ENCODE measurements around the gene HMCN1.

Gene HMCN1

DNA sequence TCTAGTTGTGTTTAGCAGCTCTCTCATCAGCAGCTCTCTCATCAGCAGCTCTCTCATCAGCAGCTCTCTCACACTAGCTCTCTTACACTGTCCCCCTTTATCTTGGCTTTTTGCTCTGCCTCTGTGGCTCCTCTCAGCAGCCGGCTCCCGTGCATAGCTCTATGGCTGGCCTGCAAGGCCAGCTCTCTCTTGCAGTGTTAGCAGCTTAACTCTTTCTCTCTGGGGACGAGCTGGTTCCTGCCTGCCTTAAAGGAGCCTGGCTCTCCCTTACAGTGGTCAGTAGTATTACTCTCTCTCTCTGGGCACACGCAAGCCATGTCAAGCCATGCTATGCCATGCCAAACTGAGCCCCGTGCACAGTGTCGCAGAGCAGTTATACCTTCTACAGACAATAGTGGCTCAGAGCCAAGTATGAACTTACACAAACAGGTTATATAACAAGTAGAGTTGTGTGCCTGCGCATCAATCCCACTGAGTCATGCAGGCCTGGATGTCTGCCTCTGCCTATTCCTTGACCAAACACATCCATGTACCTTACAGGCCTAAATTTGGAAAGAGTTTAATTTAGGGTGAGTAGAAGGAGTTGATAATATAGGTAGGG is 345.0 kb downstream of the HMCN1 start:
- H3K9ac ChIP-seq (ENCODE audit: low read depth, low read length) = no peak overlapping the region
- no peaks in the 10 kb centered on the region for H3K36me3 ChIP-seq (ENCODE audit: control insufficient read depth, insufficient read depth, low read length)
- H3K27ac ChIP-seq (ENCODE audit: low read depth, low read length) = no peak overlapping the region
- no peaks in the 10 kb centered on the region for H3K9me3 ChIP-seq (ENCODE audit: control insufficient read depth, insufficient read depth, low read length)
- H3K4me3 ChIP-seq (ENCODE audit: low read depth, low read length) = no peak overlapping the region
- no peaks in the 10 kb centered on the region for H3K27me3 ChIP-seq (ENCODE audit: control insufficient read depth, insufficient read depth, low read length)
- no peaks in the 10 kb centered on the region for H3K4me1 ChIP-seq (ENCODE audit: control insufficient read depth, insufficient read depth, low read length)

DNA sequence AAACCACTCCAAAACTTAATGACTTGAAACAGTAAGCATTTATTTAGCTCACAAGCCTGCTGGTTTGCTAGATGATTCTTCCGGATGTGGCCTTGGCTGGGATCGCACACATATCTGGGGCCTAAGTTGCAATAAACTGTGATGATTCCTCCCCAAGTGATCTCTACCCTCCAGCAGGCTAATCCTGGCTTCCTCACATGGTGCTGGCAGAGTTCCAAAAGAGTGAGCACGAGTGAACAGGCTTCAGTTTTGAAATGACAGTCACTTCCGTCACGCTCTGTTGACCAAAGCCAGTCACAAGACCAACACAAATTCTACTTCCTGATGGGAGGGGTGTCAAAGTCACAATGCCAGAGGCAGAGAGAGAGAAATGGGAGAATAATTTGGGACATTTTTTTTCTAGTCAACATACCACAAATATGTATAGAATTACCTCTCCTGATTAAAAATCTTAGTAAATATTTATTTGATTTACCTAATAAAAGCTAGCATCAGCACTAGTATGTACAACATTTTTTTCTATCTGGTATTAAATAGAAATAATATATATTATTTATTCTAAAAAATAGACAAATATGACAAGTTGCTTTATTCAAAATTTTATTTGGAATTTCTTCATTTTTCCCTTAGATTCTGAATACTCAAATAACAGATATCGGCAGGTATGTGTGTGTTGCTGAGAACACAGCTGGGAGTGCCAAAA is 348.2 kb downstream of the HMCN1 start:
- H3K36me3 ChIP-seq (ENCODE audit: control insufficient read depth, insufficient read depth, low read length) = no peaks in the 10 kb centered on the region
- no peaks in the 10 kb centered on the region for H3K27me3 ChIP-seq (ENCODE audit: control insufficient read depth, insufficient read depth, low read length)
- no peaks in the 10 kb centered on the region for H3K4me1 ChIP-seq (ENCODE audit: control insufficient read depth, insufficient read depth, low read length)
- H3K9ac ChIP-seq (ENCODE audit: low read depth, low read length) = no peak overlapping the region
- no peaks in the 10 kb centered on the region for H3K9me3 ChIP-seq (ENCODE audit: control insufficient read depth, insufficient read depth, low read length)
- no peak overlapping the region for H3K27ac ChIP-seq (ENCODE audit: low read depth, low read length)
- H3K4me3 ChIP-seq (ENCODE audit: low read depth, low read length) = no peak overlapping the region

DNA sequence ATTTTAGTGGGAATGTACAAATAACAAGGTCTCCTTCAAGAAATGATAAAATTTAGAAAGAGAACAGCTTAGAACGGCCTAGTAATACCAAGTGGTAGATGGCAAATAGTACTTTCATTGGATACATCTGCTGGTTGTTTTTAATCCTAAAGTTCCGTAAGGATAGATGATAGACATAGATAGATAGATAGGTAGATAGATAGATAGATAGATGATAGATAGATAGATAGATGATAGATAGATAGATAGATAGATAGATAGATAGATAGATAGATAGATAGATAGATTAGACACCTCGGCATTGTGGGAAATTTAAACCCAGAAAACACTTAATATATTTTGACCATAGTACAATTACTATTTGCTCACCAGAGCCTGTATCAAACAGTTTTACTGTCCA is 352.4 kb downstream of the HMCN1 start:
- Histone ChIP-seq H3K9ac (ENCODE audit: low read depth, low read length) (no peak overlapping the region), H3K27me3 (ENCODE audit: control insufficient read depth, insufficient read depth, low read length) (no peaks in the 10 kb centered on the region), H3K27ac (ENCODE audit: low read depth, low read length) (no peak overlapping the region), H3K4me1 (ENCODE audit: control insufficient read depth, insufficient read depth, low read length) (no peaks in the 10 kb centered on the region), H3K9me3 (ENCODE audit: control insufficient read depth, insufficient read depth, low read length) (no peaks in the 10 kb centered on the region), H3K36me3 (ENCODE audit: control insufficient read depth, insufficient read depth, low read length) (no peaks in the 10 kb centered on the region), H3K4me3 (ENCODE audit: low read depth, low read length) (no peak overlapping the region)

DNA sequence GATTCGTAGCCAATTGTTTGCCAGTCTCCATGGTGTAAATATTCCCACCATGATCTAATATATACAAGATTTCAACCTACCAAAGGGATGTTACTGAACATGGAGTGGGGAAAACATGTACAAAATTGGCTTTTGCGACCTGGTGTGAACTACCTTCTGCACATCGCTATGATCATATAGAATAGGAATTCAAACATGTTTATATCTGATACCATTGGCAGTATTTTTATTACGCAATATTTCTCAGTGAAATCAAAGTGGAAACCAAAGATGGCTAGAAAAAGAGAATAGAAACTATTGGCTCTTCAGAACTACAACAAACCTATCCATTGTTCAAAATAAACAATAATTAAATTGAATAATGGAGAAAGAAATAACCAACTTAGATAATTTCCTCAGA is 355.7 kb downstream of the HMCN1 start:
- Histone ChIP-seq H3K27ac (ENCODE audit: low read depth, low read length) (no peak overlapping the region), H3K4me1 (ENCODE audit: control insufficient read depth, insufficient read depth, low read length) (peaks cover 14% of the 10 kb centered on the region; the same call in 1 of the 2 replicates), H3K4me3 (ENCODE audit: low read depth, low read length) (no peak overlapping the region), H3K9ac (ENCODE audit: low read depth, low read length) (no peak overlapping the region), H3K36me3 (ENCODE audit: control insufficient read depth, insufficient read depth, low read length) (no peaks in the 10 kb centered on the region), H3K9me3 (ENCODE audit: control insufficient read depth, insufficient read depth, low read length) (no peaks in the 10 kb centered on the region), H3K27me3 (ENCODE audit: control insufficient read depth, insufficient read depth, low read length) (no peaks in the 10 kb centered on the region)

DNA sequence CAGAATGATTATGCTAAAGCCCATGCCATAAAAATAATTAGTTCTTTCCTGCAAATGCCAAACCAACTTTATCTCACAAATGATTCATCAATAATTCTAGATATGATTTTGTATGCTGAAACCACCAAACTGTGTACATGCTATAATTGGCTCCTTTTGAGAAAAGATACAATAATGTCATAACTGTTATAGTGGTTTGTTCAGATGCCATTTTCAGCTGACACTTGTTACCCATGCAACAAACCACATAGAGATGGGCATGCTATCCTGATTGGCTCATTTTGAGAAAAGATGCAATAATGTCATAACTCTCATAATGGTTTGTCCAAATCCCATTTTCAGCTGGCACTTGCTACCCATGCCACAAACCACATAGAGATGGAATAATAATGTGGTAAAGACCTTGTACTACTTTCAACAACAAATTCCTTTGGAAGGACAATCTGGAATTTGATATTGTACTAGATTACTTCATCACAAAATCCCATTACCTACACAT is 357.1 kb downstream of the HMCN1 start:
- H3K9me3 ChIP-seq (ENCODE audit: control insufficient read depth, insufficient read depth, low read length) = no peaks in the 10 kb centered on the region
- H3K4me3 ChIP-seq (ENCODE audit: low read depth, low read length) = no peak overlapping the region
- no peaks in the 10 kb centered on the region for H3K27me3 ChIP-seq (ENCODE audit: control insufficient read depth, insufficient read depth, low read length)
- no peak overlapping the region for H3K27ac ChIP-seq (ENCODE audit: low read depth, low read length)
- no peaks in the 10 kb centered on the region for H3K36me3 ChIP-seq (ENCODE audit: control insufficient read depth, insufficient read depth, low read length)
- no peak overlapping the region for H3K9ac ChIP-seq (ENCODE audit: low read depth, low read length)
- H3K4me1 ChIP-seq (ENCODE audit: control insufficient read depth, insufficient read depth, low read length) = peaks cover 14% of the 10 kb centered on the region; the same call in 1 of the 2 replicates

DNA sequence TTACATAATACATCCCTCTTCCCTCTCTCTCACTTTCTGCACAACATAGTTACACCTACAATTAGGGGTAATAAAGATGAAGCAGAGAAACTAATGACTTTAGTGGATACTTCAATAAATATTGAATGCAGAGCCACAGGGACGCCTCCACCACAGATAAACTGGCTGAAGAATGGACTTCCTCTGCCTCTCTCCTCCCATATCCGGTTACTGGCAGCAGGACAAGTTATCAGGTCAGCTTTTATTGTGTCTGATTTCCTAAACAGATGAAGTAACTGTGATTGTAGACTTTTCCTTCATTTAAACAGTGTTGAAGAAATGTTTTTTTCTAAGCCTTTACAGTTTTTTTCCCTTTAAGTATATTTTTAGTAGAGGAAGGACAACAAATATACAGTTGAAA is 359.2 kb downstream of the HMCN1 start:
- Histone ChIP-seq H3K36me3 (ENCODE audit: control insufficient read depth, insufficient read depth, low read length) (no peaks in the 10 kb centered on the region), H3K27me3 (ENCODE audit: control insufficient read depth, insufficient read depth, low read length) (no peaks in the 10 kb centered on the region), H3K9me3 (ENCODE audit: control insufficient read depth, insufficient read depth, low read length) (no peaks in the 10 kb centered on the region), H3K27ac (ENCODE audit: low read depth, low read length) (no peak overlapping the region), H3K4me3 (ENCODE audit: low read depth, low read length) (no peak overlapping the region), H3K9ac (ENCODE audit: low read depth, low read length) (no peak overlapping the region), H3K4me1 (ENCODE audit: control insufficient read depth, insufficient read depth, low read length) (peaks cover 14% of the 10 kb centered on the region; the same call in 1 of the 2 replicates)

DNA sequence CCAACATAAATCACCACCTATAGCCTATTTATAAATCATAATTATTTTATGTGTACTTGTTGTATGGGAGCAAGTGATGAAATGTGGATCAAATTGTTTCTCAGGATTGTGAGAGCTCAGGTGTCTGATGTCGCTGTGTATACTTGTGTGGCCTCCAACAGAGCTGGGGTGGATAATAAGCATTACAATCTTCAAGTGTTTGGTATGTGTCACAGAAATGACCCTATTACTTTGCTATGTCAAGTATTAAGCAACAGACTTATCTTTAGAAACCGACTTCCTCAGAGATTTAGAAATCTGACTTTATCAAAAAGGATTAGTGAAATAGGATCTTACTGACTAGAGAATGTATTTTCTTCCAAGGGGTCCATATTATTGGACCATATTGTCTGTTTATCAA is 360.0 kb downstream of the HMCN1 start:
- no peaks in the 10 kb centered on the region for H3K9me3 ChIP-seq (ENCODE audit: control insufficient read depth, insufficient read depth, low read length)
- no peaks in the 10 kb centered on the region for H3K27me3 ChIP-seq (ENCODE audit: control insufficient read depth, insufficient read depth, low read length)
- no peak overlapping the region for H3K27ac ChIP-seq (ENCODE audit: low read depth, low read length)

DNA sequence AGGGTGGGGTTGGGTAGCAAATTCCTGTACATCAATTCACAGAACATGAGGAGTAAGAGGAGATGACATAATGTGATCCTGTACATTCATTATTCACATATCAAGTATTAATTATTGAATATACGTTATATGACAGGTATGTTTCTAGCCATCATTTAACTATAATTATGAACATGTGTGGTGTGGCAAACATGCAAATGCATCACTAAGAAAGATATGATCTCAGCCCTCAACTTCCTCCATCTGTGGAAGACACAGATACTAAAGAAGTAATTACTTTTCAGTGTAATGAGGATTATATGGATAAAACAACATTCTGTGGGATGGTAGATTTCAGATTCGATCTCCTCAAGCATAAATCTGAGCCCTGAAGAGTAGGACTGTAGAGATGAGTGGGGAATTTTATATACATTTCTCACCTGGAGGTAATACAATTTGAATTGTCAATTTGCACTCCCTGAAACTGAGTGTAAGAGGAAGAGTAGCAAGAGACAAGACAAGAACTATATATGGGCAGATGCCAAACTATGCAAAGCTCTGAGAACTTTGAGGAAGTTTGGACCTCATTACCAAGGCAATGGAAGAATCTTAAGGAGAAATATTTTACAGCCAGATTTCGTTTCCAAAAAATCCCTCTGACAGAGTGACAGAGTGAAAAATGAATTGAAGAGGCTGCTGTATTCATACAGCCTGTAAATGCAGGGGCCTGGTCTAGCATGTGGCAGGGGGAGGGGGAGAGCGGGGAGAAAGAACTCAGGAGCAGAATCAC is 365.3 kb downstream of the HMCN1 start:
- Histone ChIP-seq H3K36me3 (ENCODE audit: control insufficient read depth, insufficient read depth, low read length) (no peaks in the 10 kb centered on the region), H3K9ac (ENCODE audit: low read depth, low read length) (no peak overlapping the region), H3K27ac (ENCODE audit: low read depth, low read length) (no peak overlapping the region), H3K27me3 (ENCODE audit: control insufficient read depth, insufficient read depth, low read length) (no peaks in the 10 kb centered on the region), H3K4me1 (ENCODE audit: control insufficient read depth, insufficient read depth, low read length) (peaks cover 2% of the 10 kb centered on the region; the same call in 1 of the 2 replicates), H3K9me3 (ENCODE audit: control insufficient read depth, insufficient read depth, low read length) (no peaks in the 10 kb centered on the region), H3K4me3 (ENCODE audit: low read depth, low read length) (no peak overlapping the region)

More for the DNA sequence above, 360.0 kb downstream of the HMCN1 start:
- Histone ChIP-seq H3K36me3 (ENCODE audit: control insufficient read depth, insufficient read depth, low read length) (no peaks in the 10 kb centered on the region), H3K4me1 (ENCODE audit: control insufficient read depth, insufficient read depth, low read length) (peaks cover 14% of the 10 kb centered on the region; the same call in 1 of the 2 replicates), H3K4me3 (ENCODE audit: low read depth, low read length) (no peak overlapping the region), H3K9ac (ENCODE audit: low read depth, low read length) (no peak overlapping the region)

DNA sequence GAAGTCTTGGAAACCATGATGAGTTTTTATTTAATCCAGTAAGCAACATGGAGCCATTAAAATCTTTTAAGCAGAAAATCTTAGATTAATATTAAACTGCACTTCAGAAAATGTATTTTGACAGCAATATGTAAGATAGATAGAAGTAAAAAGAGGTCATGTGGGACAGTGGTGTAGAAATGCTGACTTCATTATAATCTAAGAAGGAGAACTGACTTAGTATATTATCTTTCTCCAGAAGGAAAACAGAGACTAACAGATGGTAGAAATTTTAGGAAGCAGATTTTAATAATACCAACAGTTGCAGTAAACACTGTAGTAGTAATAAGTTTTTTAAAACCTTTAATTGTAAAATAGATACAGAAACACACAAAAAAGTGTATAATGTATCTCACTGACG is 367.9 kb downstream of the HMCN1 start:
- H3K9me3 ChIP-seq (ENCODE audit: control insufficient read depth, insufficient read depth, low read length) = no peaks in the 10 kb centered on the region
- no peaks in the 10 kb centered on the region for H3K4me1 ChIP-seq (ENCODE audit: control insufficient read depth, insufficient read depth, low read length)
- H3K27ac ChIP-seq (ENCODE audit: low read depth, low read length) = no peak overlapping the region
- no peaks in the 10 kb centered on the region for H3K36me3 ChIP-seq (ENCODE audit: control insufficient read depth, insufficient read depth, low read length)
- H3K9ac ChIP-seq (ENCODE audit: low read depth, low read length) = no peak overlapping the region
- H3K27me3 ChIP-seq (ENCODE audit: control insufficient read depth, insufficient read depth, low read length) = no peaks in the 10 kb centered on the region
- H3K4me3 ChIP-seq (ENCODE audit: low read depth, low read length) = no peak overlapping the region

DNA sequence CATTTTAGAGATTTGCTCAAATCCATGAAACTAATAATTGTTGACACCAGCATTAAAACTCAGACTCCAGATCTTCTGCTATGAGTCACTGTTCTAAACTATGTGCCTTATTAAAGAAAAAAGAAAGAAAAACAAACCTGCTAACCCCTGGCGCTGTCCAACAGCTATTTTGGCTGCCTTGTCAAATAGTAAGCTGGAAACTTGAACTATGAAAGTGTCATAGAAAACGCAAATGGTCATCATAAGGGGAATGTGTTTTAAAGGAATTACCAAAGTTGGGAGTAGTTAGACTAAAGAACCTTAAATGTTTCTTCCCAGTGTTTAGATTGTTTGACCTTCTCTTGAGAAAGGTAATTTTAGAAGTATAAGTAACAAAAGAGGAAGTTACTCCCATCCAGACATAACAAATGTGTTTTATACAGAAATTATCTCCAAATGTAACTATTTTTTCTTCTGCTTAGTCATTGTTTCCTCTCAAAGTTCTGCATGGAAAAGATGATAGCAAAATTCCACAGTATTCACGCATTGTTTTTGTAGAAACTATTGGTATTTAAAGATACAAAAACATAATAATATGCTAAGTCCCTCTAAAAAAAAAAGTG is 368.5 kb downstream of the HMCN1 start:
- Histone ChIP-seq H3K4me1 (ENCODE audit: control insufficient read depth, insufficient read depth, low read length) (no peaks in the 10 kb centered on the region), H3K4me3 (ENCODE audit: low read depth, low read length) (no peak overlapping the region), H3K27me3 (ENCODE audit: control insufficient read depth, insufficient read depth, low read length) (no peaks in the 10 kb centered on the region), H3K36me3 (ENCODE audit: control insufficient read depth, insufficient read depth, low read length) (no peaks in the 10 kb centered on the region), H3K9ac (ENCODE audit: low read depth, low read length) (no peak overlapping the region), H3K9me3 (ENCODE audit: control insufficient read depth, insufficient read depth, low read length) (no peaks in the 10 kb centered on the region), H3K27ac (ENCODE audit: low read depth, low read length) (no peak overlapping the region)

Data from HUES48 (cell line).